Measurements from ENCODE around the gene STIP1. TPM values are rescaled to one million over a fixed set of nuclear protein-coding genes. Genes with fewer than 3 reads are reported as not detected.
A peak's percentile ranks its signal among the peaks of the same experiment; 100 is the strongest.
"Not testable (repeated sequence)": the region's sequence is repeated elsewhere in the genome, so short reads cannot be mapped to it uniquely, and the experiment has no call there.

The STIP1 gene
- total RNA-seq, 1 donor from 2014 or later = 91.3 TPM

GRCh38 chr11:64245401-64245796 is 59.4 kb downstream of the STIP1 start:
- Histone ChIP-seq H3K9me3 (no peaks in the 10 kb centered on the region), H3K27me3 (no peaks in the 10 kb centered on the region), H3K36me3 (peaks cover 0 to 12% of the 10 kb centered on the region in 2 donors), H3K27ac (peak overlapping the region; percentile 76), H3K4me3 (peak overlapping the region; percentile 48 to 57), H3K4me1 (peaks cover 44% of the 10 kb centered on the region)
- TF ChIP-seq POLR2A (IDR thresholded peaks at IDR 0.05) (no peak), CTCF (IDR thresholded peaks at IDR 0.05) (no peak), POLR2AphosphoS5 (IDR thresholded peaks at IDR 0.05; ENCODE audit: insufficient read depth in 1 of 2, low read depth in 1 of 2) (no peak)
- intact Hi-C loops (cut with DNase I) = no loop called here
- DNase-seq (ENCODE audit: extremely low spot score in 2 of 2) = no peak

DNA sequence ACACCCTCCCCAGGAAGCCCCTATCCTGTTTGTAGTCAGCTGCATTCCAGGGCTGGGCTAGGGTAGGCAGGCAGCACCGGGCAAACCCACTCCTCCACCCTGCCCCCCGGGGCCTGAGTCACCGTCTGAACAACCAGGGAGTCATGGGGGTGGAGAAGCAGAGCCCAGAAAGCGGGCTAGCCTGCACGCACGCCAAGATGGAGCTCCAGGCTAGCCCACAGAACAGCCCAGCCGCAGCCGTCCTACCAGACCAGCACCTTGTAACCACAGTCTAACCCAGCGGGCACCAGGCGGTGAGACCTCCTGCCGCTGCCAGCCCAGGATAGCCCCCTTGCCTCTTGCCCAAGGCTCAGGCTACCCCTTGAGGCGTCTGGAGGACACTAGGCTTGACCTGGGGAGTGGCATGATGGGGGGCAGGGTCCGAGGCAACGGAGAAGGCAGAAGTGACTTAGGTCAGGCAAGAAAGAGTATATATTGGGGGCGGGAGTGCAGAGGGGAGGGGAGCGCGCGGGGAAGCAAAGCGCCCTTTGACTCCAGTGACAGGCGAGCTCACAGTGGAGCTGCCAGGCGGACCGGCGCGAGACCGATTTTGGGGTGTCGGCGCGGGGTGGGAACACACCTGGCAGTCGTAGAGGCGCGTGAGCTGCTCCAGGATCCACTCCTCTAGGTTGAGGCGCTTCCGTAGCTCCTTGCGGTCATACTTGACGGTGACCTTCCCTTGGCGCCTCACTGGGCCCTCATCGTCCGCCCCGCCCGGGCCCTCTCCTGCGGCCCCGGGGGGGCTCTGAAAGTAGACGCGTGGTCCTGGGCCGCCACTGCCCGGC is 60.0 kb downstream of the STIP1 start:
- intact Hi-C loops (cut with DNase I) = loop anchor here (2.0 kb wide), 1 partner anchor 25 kb away; no protein-coding TSS in a partner anchor
- H3K36me3 ChIP-seq = peaks cover 0 to 12% of the 10 kb centered on the region in 2 donors
- TF ChIP-seq POLR2AphosphoS5 (IDR thresholded peaks at IDR 0.05; ENCODE audit: insufficient read depth in 1 of 2, low read depth in 1 of 2) = peak; percentile 32 to 71
- no peak for TF ChIP-seq POLR2A (IDR thresholded peaks at IDR 0.05)
- no peak for TF ChIP-seq CTCF (IDR thresholded peaks at IDR 0.05)
- H3K4me3 ChIP-seq = peak overlapping the region; percentile 48 to 57
- H3K27me3 ChIP-seq = no peaks in the 10 kb centered on the region
- H3K9me3 ChIP-seq = no peaks in the 10 kb centered on the region
- H3K27ac ChIP-seq = peak overlapping the region; percentile 76
- H3K4me1 ChIP-seq = peaks cover 48% of the 10 kb centered on the region
- DNase-seq (ENCODE audit: extremely low spot score in 2 of 2) = no peak

DNA sequence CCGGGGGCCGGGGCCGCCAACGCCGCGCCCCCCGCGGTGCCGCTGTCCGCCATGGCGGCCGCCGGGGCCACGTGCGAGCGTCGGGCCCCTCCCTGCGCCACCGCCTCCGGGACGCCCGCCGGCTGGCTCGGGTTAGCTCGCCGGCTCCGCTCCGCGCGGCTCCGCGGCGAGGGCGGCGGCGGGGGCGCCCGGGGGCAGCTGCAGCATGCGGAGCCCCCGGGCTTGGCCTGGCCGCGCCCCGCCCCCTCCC is 60.6 kb downstream of the STIP1 start:
- H3K9me3 ChIP-seq; H3K27me3 ChIP-seq; DNase-seq (ENCODE audit: extremely low spot score in 2 of 2): not testable (repeated sequence)
- intact Hi-C loops (cut with DNase I) = loop anchor here (2.0 kb wide), 1 partner anchor 24 kb away; no protein-coding TSS in a partner anchor
- peaks cover 0 to 12% of the 10 kb centered on the region in 2 donors for H3K36me3 ChIP-seq
- H3K4me1 ChIP-seq = peaks cover 49% of the 10 kb centered on the region
- H3K4me3 ChIP-seq = peak overlapping the region; percentile 48 to 57
- H3K27ac ChIP-seq = peak overlapping the region; percentile 76

GRCh38 chr11:64246871-64247728 is 61.1 kb downstream of the STIP1 start, which contains the start of gene PPP1R14B:
TSS of gene PPP1R14B (minus strand) at chr11:64246943. CDS start at chr11:64246673, 270 bp downstream.
- H3K27ac ChIP-seq = peak within 1 kb of the TSS; percentile 81
- intact Hi-C loops (cut with DNase I) = loop anchor here (2.0 kb wide), 1 partner anchor 24 kb away; no protein-coding TSS in a partner anchor
- no peak for DNase-seq (ENCODE audit: extremely low spot score in 2 of 2)
- H3K4me1 ChIP-seq = peaks cover 50% of the 10 kb centered on the region
- H3K9me3 ChIP-seq = no peaks in the 10 kb centered on the region
- peak within 1 kb of the TSS; percentile 48 to 57 for H3K4me3 ChIP-seq
- TF ChIP-seq POLR2AphosphoS5 (IDR thresholded peaks at IDR 0.05; ENCODE audit: insufficient read depth in 1 of 2, low read depth in 1 of 2) (peak in 1 of 2 donors; percentile 84), CTCF (IDR thresholded peaks at IDR 0.05) (no peak), POLR2A (IDR thresholded peaks at IDR 0.05) (peak in 1 of 2 donors; percentile 11)
- H3K27me3 ChIP-seq = no peaks in the 10 kb centered on the region
- peaks cover 0 to 12% of the 10 kb centered on the region in 2 donors for H3K36me3 ChIP-seq

- Histone ChIP-seq H3K27ac (peak overlapping the region; percentile 81), H3K4me3 (peak overlapping the region; percentile 48 to 57), H3K27me3 (no peaks in the 10 kb centered on the region), H3K9me3 (no peaks in the 10 kb centered on the region), H3K4me1 (peaks cover 50% of the 10 kb centered on the region), H3K36me3 (peaks cover 0 to 12% of the 10 kb centered on the region in 2 donors)
- DNase-seq (ENCODE audit: extremely low spot score in 2 of 2) = no peak
- TF ChIP-seq POLR2AphosphoS5 (IDR thresholded peaks at IDR 0.05; ENCODE audit: insufficient read depth in 1 of 2, low read depth in 1 of 2) = no peak
- no peak for TF ChIP-seq POLR2A (IDR thresholded peaks at IDR 0.05)
- TF ChIP-seq CTCF (IDR thresholded peaks at IDR 0.05) = no peak
- intact Hi-C loops (cut with DNase I) = loop anchor here (2.0 kb wide), 1 partner anchor 23 kb away; no protein-coding TSS in a partner anchor
Observed at GRCh38 chr11:64247729-64248531, 62.0 kb downstream of the STIP1 start.
